HS-5 (cell line): Measurements from ENCODE around the gene RPTOR.

Source experiments
- DNase-seq: peaks from one replicate; pipeline ENCODE4 v3.0.0-alpha.2; 2012; ENCODE audit warnings: low read depth

Gene RPTOR

DNA sequence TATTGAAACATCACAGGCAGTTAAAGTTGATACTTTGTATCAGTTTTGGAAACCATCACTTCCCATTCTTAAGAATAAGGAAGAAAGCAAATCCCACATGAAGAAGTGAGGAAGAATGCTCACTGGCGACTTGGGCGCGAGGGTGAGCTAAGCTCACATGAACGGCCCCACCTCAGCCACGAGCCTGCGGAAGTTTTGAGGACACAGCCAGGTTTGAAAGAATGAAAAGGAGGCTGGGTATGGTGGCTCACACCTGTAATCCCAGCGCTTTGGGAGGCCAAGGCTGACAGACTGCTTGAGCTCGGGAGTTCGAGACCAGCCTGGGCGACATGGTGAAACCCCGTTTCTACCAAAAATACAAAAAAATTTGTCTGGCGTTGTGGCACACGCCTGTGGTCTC is 336.7 kb downstream of the RPTOR start:
- DNase-seq = no peak

DNA sequence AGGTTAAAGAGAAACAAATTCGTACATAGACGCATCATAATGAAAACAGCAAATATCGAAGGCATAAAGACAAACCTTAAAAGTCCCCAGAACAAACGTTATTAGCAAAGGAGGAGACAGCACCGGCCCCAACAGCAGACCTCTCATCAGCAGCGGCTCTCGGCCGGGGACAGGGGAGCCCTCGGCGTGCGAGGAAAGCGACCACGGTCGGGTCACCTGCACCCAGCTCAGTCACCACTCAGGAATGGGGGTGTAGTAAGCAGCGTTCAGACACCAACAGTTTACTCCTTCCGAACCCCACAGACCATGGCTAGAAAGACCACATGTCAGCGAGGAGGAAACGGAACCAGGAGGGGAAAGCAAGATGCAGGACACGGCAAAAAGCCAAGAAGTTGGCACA is 337.7 kb downstream of the RPTOR start:
- DNase-seq = no peak

DNA sequence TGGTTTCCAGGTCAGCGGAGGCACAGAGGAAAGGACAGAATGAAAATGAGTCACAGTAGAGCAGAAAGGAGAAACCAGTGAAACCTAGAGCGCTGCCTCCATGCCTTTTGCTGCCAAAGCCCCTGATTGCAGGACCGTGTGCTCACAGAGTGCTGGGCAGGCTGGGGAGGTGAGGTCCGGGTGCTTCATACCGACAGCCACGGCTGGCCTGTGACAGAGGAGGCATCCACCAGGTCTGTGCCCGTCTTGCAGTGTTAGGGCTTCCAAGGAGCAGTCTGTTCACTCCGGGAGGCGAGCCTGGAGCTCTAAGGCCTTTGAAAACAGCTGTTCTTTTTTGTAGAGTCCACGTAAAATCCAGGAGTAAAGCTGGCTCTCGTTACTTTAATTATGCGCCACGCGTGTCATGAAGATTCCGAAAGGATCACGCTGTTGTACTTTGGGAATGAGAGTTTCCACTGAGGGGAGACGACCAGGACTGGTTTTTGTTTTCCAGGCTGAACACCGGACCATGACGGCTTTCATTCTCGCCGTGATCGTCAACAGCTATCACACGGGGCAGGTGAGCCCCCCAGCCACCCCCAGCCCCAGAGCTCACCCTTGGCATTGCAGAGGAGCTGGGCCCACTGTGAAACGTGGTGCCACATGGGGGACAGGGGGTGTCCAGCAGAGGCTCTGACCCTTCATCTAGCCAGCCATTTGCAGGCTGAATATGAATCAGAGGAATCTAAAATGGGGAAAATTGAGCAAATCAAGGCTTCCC is 338.5 kb downstream of the RPTOR start:
- DNase-seq = no peak

GRCh38 chr17:80883831-80884735 is 339.4 kb downstream of the RPTOR start:
- DNase-seq = no peak

DNA sequence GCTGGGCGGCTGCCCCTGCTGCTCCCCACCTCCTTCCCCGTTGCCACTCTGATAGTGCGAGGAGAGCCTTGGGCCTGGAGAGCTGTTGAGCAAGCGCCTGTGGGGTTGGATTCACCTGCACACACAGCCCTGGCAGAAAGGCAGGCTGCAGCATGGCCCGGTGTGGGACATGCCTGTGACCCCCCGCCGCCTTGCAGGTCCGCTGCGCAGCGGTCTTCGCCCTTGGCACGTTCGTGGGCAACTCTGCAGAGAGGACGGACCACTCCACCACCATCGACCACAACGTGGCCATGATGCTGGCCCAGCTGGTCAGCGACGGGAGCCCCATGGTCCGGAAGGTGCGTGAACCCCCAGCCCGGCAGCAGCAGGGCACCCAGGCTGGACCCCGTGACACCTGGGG is 340.2 kb downstream of the RPTOR start:
- DNase-seq = no peak

GRCh38 chr17:80885947-80886582 is 341.4 kb downstream of the RPTOR start:
- DNase-seq = no peak

- no peak for DNase-seq
Observed at GRCh38 chr17:80886641-80887573, 342.3 kb downstream of the RPTOR start.

GRCh38 chr17:80887639-80888175 is 343.1 kb downstream of the RPTOR start:
- no peak for DNase-seq

GRCh38 chr17:80888276-80889160 is 343.9 kb downstream of the RPTOR start:
- DNase-seq = no peak

DNA sequence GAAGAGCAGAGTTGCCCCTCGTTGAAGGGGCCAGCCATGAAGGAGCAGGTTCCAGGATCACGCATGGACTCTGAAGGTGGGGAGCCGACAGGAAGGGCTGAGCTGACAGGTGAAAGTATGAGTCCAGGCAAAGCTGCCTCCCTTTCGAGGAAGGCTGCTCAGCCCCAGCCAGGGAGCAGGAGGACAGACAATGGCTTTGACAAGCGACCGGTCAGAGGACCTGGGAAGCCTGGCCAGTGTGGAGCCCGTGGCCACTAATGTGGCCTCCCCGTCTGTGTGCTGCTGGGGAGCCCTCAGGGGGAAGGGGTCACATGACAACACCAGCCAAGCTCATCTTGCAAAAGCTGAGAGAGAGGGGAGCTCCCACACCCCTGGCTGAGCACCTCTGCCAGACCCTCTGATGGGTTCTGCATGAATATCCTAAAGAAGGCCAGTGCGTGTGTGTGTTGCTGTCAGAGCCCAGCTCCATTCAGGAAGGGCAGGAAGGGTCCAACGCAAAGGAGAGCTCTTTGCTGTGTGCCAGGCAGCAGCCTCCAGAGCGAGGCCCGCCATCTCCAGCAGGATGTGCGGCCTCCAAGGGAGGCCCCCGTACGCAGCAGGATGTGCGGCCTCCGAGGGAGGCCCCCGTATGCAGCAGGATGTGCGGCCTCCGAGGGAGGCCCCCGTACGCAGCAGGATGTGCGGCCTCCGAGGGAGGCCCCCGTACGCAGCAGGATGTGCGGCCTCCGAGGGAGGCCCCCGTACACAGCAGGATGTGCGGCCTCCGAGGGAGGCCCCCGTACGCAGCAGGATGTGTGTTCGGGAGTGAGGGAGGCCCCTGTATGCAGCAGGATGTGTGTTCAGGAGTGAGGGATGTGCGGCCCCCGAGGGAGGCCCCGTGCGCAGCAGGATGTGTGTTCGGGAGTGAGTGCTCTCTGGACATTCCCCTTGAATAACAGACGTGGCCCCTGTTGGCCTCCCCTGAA is 344.9 kb downstream of the RPTOR start:
- DNase-seq = no peak

DNA sequence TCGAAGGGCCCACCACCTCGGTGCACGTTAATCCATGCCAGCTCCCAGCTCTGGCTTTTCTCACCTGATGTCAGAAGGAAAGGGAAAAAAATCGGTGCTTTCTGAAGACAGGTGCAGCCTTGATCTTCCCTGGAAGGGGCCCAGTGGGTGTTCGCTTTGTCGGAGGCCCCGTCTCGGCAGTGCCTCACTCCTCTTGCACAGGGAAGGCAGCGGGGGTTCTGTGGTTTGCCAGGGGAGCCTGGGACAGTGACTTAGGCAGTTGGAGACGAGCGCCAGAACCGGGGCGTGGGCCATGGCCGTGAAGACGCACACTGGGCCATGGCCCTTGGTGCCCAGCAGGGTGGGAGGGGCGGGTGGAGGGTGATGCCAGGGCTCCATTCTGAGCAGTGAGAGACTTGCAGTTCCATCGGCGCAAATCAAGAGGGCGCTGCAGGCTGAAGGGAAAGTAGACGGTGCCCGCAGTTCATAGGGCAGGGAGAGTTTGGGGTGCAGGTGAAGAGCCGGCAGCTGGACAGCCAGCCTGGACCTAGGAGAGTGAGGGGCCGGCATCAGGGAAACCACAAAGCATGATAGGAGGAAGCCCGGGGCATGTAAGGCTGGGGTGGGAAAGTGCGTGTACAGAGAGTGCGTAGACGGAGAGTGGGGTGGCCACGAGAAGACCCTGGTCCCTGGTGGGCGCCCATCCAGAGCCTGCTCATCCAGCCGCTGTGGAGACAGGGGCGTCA is 345.7 kb downstream of the RPTOR start:
- no peak for DNase-seq

- no peak for DNase-seq
Observed at GRCh38 chr17:80890921-80891396, 346.3 kb downstream of the RPTOR start.

- peak; percentile 83 for DNase-seq
Observed at GRCh38 chr17:80891397-80892018, 346.9 kb downstream of the RPTOR start.

GRCh38 chr17:80892019-80892855 is 347.6 kb downstream of the RPTOR start:
- DNase-seq = peak; percentile 98

- peak; percentile 2 for DNase-seq
Observed at GRCh38 chr17:80892900-80893603, 348.4 kb downstream of the RPTOR start.
